Motor neuron (in vitro differentiated cells): ENCODE data around the gene LRCH3. TPM values are rescaled to one million over a fixed set of nuclear protein-coding genes. Genes with fewer than 3 reads are reported as not detected.
"Not testable (repeated sequence)": the region's sequence is repeated elsewhere in the genome, so short reads cannot be mapped to it uniquely, and the experiment has no call there.

Source experiments
- ATAC-seq, 8 experiments: fragments of 200-7000 bp; cut with Tn5 transposase; replicated peaks in 6 of 8; 2 replicates each; pipeline ENCODE4 v1.8.0; 2021; ENCODE audit warnings: mild to moderate bottlenecking in 8 of 8, moderate library complexity in 8 of 8
- H3K27ac ChIP-seq, 2 donors: fragments of 250-450 bp; sonication (Bioruptor Pico); 2 replicates each; pipeline ENCODE4 v1.9.0; 2021; ENCODE audit warnings: antibody characterized with exemption in 2 of 2, mild to moderate bottlenecking in 2 of 2, moderate library complexity in 1 of 2
- H3K4me1 ChIP-seq, 2 donors: fragments of 250-450 bp; sonication (Bioruptor Pico); replicated peaks in 1 of 2; 2 replicates each; pipeline ENCODE4 v1.6.1; 2021; ENCODE audit warnings: antibody characterized with exemption in 2 of 2, mild to moderate bottlenecking in 2 of 2, moderate library complexity in 1 of 2
- H3K4me3 ChIP-seq, 5 donors: fragments of 250-450 bp; sonication (Bioruptor Pico); 2 replicates each; pipeline ENCODE4 v1.9.0; 2021; ENCODE audit warnings: antibody characterized with exemption in 5 of 5, mild to moderate bottlenecking in 5 of 5, moderate library complexity in 4 of 5
- WGBS, 10 experiments: fragments of 450-650 bp; shearing (Covaris generic); methylation state at CpG; one replicate each; pipeline ENCODE4 v1.0.0; 2022; 5-methylcytosine and 5-hydroxymethylcytosine counted together
- in situ Hi-C, 9 experiments: fragments of 400-800 bp; cut with MboI; loops; one replicate each; pipeline ENCODE4 v1.15.0; 2021; ENCODE audit warnings: low sequenced_read_pairs in 9 of 9, low pct_unique_long_range_greater_than_20kb in 2 of 9; ENCODE audit not compliant: unreplicated experiment in 9 of 9
- total RNA-seq, 8 experiments: library from RNA; unstranded; fragments of 300-600 nt; gene quantifications; 2 replicates each; pipeline versions ENCODE4 v1.2.3 to v1.2.4, GENCODE V29; 2022

LRCH3 gene
- total RNA-seq, 8 experiments from 2014 or later: 21.8 to 89.4 (median 38.4) TPM

DNA sequence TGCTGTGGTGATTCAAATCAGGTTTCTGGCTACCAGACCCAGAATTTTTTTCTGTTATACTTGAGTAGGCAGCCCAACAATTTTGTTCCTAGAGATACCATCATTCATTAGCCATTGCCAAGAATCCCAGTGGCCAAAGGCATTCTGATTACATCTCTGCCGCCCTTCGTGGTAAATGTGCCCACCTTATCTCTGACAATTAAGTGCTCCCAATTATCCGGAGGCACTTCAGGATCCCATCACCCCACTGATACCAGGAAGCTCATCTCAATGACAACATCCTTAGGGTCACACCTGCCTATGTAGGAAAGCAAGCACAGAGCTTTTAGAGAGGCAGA, 115.8 kb downstream of the LRCH3 start:
- ATAC-seq: no peak
- H3K4me1 ChIP-seq: no peaks in the 10 kb centered on the region
- H3K4me3 ChIP-seq: no peak overlapping the region
- in situ Hi-C loops: no loop called here
- H3K27ac ChIP-seq: no peak overlapping the region
- WGBS, 10 experiments: 20 to 100% (median 86%) methylated on average over 1 to 3 of the region's 3 CpGs; no CpG with 5 or more reads in 3 of the 10 experiments

DNA sequence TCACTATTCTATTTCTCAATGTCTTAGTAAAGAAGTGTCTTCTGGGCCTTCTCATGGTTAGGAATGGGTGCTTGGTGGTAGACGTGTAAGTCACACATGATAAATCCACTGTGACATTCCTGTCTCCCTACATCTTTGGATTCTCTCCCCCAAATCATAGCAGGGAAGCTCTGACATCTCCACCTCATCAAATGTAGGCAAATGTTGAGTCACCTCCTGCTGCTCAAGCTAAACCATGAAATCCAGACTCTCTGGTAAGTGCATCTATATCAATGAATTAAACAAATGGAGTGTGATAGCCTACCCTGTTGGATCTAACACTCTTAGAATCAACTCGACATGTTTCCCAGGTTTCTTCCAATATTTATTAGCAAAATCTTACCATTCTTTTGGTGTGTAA, 116.1 kb downstream of the LRCH3 start:
- in situ Hi-C loops: no loop called here
- ATAC-seq: no peak
- Histone ChIP-seq H3K4me1 (no peaks in the 10 kb centered on the region), H3K4me3 (no peak overlapping the region), H3K27ac (no peak overlapping the region)
- WGBS, 10 experiments: 20 to 100% (median 82%) methylated on average over 1 to 2 of the region's 2 CpGs; no CpG with 5 or more reads in 2 of the 10 experiments

DNA sequence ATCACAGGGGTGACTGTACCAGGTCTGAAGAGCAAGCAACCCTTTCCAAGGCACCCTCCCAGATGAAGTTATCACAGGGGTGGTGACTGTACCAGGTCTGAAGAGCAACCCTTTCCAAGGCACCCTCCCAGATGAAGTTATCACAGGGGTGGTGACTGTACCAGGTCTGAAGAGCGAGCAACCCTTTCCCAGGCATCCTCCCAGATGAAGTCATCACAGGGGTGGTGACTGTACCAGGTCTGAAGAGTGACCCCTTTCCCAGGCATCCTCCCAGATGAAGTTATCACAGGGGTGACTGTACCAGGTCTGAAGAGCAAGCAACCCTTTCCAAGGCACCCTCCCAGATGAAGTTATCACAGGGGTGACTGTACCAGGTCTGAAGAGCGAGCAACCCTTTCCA, 117.5 kb downstream of the LRCH3 start:
- in situ Hi-C loops, H3K4me1 ChIP-seq, H3K27ac ChIP-seq, H3K4me3 ChIP-seq, ATAC-seq: not testable (repeated sequence)
- WGBS, 10 experiments: 60 to 100% methylated on average over 1 to 2 of the region's 2 CpGs; no CpG with 5 or more reads in 8 of the 10 experiments

DNA sequence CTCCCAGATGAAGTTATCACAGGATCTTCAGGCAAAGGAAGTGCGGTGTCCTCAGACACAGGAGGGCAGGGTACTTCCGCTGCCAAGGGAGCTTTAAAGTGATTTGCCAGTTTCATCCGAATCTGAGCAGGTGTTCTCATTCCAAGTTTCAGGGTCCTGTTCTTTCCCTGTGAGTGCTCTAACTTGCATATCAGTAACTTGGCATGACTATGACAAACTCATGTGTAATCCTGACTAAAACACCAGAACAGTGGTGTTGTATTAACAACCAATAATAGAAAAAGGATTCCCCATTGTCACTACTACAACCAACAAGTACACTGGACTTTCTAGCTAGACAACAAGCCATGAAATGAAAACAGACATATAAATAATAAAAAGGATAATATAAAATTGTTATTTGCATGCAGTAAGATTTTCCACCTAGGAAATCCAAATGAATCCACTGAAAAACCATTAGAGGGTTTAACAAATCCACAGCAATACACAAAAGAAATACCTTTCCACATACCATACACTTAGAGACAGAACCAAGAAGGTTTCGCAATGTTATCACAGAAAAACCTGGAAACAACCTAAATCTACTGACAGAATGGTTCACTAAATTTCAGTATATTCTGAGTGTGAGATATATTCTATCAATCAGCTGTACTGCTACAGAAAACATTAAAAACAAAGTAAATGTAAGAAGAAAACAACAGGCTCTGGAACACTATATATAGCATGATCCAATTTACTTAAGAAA, 118.1 kb downstream of the LRCH3 start:
- WGBS, 10 experiments: 78 to 100% (median 89%) methylated on average over 1 to 4 of the region's 4 CpGs
- in situ Hi-C loops: no loop called here
- Histone ChIP-seq H3K4me3 (no peak overlapping the region), H3K27ac (no peak overlapping the region), H3K4me1 (no peaks in the 10 kb centered on the region)
- no peak for ATAC-seq

DNA sequence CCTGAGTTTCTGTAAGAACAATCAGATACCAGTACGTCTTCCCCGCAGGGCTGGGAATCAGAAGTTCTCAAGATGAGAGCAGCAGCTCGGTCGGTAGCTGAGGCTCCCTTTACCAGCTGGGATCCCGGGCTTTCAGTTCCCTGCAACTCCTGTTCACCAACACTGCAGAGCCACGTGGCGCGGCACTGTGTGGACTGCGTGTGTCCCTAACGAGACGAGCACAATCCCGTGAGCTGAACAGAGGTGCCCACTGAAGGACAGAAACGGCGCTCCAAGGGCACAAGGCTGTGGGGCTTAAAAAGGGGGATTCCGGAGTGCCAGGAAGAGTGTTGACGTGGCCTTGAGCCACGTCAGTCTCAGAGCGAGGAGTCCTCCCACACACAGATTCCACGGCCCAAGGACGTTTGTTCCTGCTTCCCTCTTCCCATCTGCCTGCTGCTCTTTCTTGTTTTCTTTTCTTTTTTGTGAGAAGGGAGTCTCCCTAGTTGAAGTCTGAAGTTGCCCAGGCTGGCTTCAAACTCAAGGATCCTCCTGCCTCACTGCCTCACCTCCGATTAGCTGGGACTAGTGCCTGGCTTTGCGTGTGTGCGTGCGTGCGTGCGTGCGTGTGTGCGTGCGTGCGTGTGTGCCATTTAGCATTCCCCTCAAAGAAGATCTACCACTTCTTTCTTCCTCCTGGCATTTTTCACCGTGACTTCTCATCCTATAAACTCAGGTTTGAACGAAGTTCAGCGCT, 121.9 kb downstream of the LRCH3 start:
- WGBS, 10 experiments: 62 to 100% (median 85%) methylated on average over 1 to 26 of the region's 33 CpGs; no CpG with 5 or more reads in 2 of the 10 experiments
- ATAC-seq: no peak
- no peak overlapping the region for H3K27ac ChIP-seq
- no peaks in the 10 kb centered on the region for H3K4me1 ChIP-seq
- H3K4me3 ChIP-seq: no peak overlapping the region
- in situ Hi-C loops: no loop called here

DNA sequence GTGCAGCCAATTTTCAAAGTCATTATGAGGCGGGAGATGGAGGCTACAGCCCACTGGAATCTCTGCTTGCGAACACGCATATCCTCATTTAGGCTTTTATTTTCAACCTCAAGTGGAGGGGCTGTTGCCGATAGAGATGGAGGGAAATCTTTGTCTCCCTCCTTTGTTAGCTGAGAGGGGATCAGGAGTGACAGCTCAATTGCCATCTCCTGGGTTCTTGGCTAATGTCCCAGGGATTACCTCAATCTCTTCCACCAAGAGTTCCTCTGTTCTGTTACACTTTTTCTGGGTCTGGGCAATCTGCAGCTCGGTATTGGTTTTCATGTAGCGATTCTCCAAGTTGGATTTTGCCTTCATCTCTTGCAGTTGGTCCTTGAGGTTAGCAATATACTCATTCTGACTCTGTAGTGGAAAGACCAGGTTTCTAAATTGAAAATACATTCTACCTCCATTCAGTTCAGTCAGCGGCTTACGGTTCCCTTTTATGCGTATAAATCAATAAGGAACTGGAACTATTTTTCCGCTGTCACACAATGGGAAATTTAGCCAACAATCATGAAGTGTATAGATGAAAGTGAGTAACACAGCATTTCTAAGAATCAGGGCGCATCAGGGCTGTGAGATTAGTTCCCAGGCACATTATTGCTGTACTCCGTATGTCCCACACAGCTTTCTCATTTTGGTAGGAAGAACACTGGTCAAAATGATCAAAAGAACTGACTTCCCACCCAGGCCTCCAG, 122.8 kb downstream of the LRCH3 start:
- 69 to 100% (median 88%) methylated on average over 2 to 11 of the region's 12 CpGs for WGBS, 10 experiments
- peak in 1 of 8 experiments; percentile 79 for ATAC-seq
- Histone ChIP-seq H3K4me3 (no peak overlapping the region), H3K4me1 (no peaks in the 10 kb centered on the region), H3K27ac (no peak overlapping the region)
- in situ Hi-C loops: no loop called here

DNA sequence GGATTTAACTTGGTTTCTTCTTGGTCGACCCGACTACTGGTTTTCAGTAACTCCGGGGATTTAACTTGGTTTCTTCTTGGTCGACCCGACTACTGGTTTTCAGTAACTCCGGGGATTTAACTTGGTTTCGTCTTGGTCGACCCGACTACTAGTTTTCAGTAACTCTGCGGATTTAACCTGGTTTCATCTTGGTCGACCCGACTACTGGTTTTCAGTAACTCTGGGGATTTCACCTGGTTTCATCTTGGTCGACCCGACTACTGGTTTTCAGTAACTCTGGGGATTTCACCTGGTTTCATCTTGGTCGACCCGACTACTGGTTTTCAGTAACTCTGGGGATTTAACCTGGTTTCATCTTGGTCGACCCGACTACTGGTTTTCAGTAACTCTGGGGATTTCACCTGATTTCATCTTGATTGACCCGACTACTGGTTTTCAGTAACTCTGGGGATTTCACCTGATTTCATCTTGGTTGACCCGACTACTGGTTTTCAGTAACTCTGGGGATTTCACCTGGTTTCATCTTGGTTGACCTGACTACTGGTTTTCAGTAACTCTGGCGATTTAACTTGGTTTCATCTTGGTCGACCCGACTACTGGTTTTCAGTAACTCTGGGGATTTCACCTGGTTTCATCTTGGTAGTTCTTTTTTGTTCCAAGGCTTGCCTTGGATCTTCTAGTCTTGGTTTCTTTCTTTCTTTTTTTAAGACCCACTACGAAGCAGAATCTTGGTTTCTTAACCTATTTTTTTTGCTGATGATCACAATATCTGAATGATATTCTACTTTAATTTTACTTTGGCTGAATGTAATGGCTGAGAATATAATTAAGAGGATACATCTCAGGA, 130.6 kb downstream of the LRCH3 start:
- 67 to 100% (median 91%) methylated on average over 1 to 8 of the region's 24 CpGs; no CpG with 5 or more reads in 4 of the 10 experiments for WGBS, 10 experiments
- ATAC-seq, H3K27ac ChIP-seq, in situ Hi-C loops, H3K4me1 ChIP-seq, H3K4me3 ChIP-seq: not testable (repeated sequence)

DNA sequence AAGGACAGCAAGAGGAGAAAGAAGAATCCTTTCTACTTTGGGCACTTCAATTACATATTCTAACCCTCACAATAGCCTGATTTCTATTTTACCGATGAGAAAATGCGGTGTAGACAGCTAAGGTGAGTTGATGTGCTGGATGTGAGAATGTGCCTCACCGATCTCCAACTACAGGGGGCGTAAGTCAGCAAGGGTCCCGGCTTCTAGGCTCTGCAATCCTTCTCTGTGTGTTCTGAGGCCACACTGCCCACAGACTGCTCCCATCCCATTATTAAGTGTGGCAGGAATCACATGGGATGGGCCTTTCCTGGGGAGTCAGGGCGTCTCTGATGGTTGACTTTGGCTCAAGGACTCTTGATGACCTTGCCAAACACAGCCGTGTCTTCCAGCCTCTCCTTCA, 135.4 kb downstream of the LRCH3 start:
- Histone ChIP-seq H3K4me1 (no peaks in the 10 kb centered on the region), H3K27ac (no peak overlapping the region), H3K4me3 (no peak overlapping the region)
- peak in 1 of 8 experiments; percentile 41 for ATAC-seq
- 0 to 92% (median 78%) methylated on average over 1 to 7 of the region's 7 CpGs; no CpG with 5 or more reads in 1 of the 10 experiments for WGBS, 10 experiments
- in situ Hi-C loops: no loop called here

DNA sequence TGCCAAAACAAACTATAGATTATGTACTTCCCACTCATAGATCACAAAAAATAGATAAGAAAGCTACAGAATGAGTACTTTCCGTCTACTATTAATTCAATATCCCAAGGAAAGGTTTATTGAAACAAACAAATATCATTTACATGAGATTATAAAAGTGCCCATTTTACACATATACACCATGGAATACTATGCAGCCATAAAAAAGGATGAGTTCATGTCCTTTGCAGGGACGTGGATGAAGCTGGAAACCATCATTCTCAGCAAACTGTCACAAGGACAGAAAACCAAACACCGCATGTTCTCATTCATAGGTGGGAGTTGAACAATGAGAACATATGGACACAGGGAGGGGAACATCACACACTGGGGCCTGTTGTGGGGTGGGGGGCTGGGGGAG, 136.5 kb downstream of the LRCH3 start:
- 90 to 100% (median 100%) methylated on average over 1 to 2 of the region's 3 CpGs; no CpG with 5 or more reads in 4 of the 10 experiments for WGBS, 10 experiments
- in situ Hi-C loops, H3K4me3 ChIP-seq, H3K4me1 ChIP-seq, H3K27ac ChIP-seq, ATAC-seq: not testable (repeated sequence)

DNA sequence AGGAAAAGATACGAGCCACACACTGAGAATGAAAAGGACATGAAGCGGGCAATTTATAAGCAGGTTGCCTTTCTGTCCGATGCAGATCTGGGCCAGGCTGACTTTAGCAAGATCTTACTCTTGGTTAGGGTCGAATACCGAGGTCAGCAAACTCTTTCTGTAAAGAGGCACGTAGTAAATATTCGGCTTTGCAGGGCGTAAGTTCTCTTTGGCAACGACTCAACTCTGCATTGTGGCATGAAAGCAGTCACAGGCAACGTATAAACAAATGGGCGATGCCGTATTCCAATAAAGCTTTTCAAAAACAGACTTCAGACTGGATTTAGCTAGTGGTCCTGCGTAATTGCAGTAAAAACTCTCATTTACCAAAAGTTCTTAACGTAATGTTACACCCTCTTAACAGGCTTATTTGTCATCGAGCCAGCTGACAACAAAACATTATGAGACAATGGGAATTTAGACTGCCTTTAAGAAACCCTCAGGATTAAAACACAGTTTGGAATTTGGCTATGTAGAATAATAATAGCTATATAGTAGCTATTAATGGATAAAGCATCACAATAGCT, 145.8 kb downstream of the LRCH3 start:
- Histone ChIP-seq H3K4me3 (no peak overlapping the region), H3K27ac (no peak overlapping the region), H3K4me1 (no peaks in the 10 kb centered on the region)
- in situ Hi-C loops: no loop called here
- ATAC-seq: peak in 1 of 8 experiments; percentile 17
- 63 to 93% (median 80%) methylated on average over 1 to 15 of the region's 15 CpGs for WGBS, 10 experiments
